C4-2B (cell line): ENCODE measurements around the gene SPRED2.

Experiments
- CTCF ChIP-seq: fragments of 450-650 bp; conservative IDR thresholded peaks from 2 replicates; pipeline ENCODE4 v1.5.1; 2017; ENCODE audit warnings: mild to moderate bottlenecking
- ZFX ChIP-seq: fragments of 450-650 bp; IDR thresholded peaks from 2 replicates; pipeline ENCODE4 v1.6.1; 2017

DNA sequence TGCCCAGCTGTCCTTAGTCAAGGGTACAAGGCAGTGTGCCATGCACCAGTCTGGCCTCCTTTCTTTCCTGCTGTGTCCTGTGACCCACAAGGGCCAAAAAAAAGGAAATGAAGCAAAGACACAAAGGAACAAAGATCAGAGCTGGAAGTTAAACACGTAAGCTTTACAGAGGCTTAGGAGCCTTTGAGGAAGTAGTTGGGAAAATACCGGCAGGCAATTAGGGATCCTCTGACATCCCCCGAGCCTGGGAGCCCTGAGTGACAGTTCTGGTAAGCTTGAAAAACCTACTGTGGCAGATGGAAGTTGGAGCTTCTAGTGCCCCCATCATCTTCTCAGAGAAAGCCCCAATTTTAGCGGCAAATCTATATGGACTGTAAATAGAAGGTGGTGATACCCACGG, 78.5 kb downstream of the SPRED2 start:
- no peak for TF ChIP-seq CTCF
- no peak for TF ChIP-seq ZFX
